Measurements from ENCODE around the gene RPS17.

GRCh38 chr15:82544431-82544830 lies 4.2 kb upstream of the RPS17 start:
- no peak for TF ChIP-seq EZH2 (IDR thresholded peaks at IDR 0.05)
- TF ChIP-seq POLR2AphosphoS5 (IDR thresholded peaks at IDR 0.05; ENCODE audit: borderline replicate concordance, low read depth, low read length): no peak

Data from SK-N-MC (cell line).